ENCODE data around the gene SKIDA1.

- TF ChIP-seq CTCF (IDR thresholded peaks at IDR 0.05; ENCODE audit: low read depth, low read length) (peak; percentile 14), POLR2A (IDR thresholded peaks at IDR 0.05; ENCODE audit: extremely low read depth, insufficient read length) (no peak), MYC (IDR thresholded peaks at IDR 0.05; ENCODE audit: low read depth, low read length) (no peak)
Observed at GRCh38 chr10:21496343-21497176, 28.9 kb downstream of the SKIDA1 start.
